HCT116 (cell line): ENCODE results near the gene KRTCAP2. TPM values are rescaled to one million over a fixed set of nuclear protein-coding genes. Genes with fewer than 3 reads are reported as not detected.

Experiments used
- ATAC-seq: fragments of 200-7000 bp; cut with Tn5 transposase; 2 replicates; pipeline ENCODE4 v1.9.1; 2020; ENCODE audit warnings: mild to moderate bottlenecking, moderate library complexity
- BruUV-seq: library from RNA; stranded (reverse); fragments of 400-500 nt; replicated peaks from 2 replicates; lab custom pipeline; 2021; lab: Mats Ljungman, UMichigan
- CTCF ChIA-PET: fragments of 300-600 bp; sonication (Branson Sonifier 250); formaldehyde crosslinking; loops from one replicate; lab custom pipeline; 2021; ENCODE audit warnings: antibody characterized with exemption; lab: Charles Lee
- POLR2A ChIA-PET: fragments of 300-600, 350-600 bp; sonication (Branson Sonifier 250); formaldehyde crosslinking; loops from one replicate; lab custom pipeline; 2021; ENCODE audit warnings: antibody characterized with exemption; lab: Charles Lee
- RAD21 ChIA-PET, 2 experiments: fragments of 300-600 bp; sonication (Branson Sonifier 250); formaldehyde crosslinking; loops; one replicate each; lab custom pipeline; 2023; ENCODE audit warnings: low total read pairs in 2 of 2; ENCODE audit not compliant: uncharacterized antibody in 2 of 2, unreplicated experiment in 2 of 2, low non-redundant PET in 1 of 2; lab: Charles Lee
- DNase-seq: peaks from one replicate; pipeline ENCODE4 v3.0.0-alpha.2; 2010; ENCODE audit warnings: low read depth, low spot score
- H2AFZ ChIP-seq: fragments of 200-600 bp; shearing (Covaris generic), sonication (generic); 2 replicates; pipeline ENCODE4 v1.6.1; 2017; ENCODE audit warnings: low read depth, mixed run types, mixed read lengths, antibody characterized with exemption, low read length; ENCODE audit not compliant: poor library complexity, severe bottlenecking
- H3K27ac ChIP-seq: 2 replicates; pipeline ENCODE4 v1.5.1; 2012; ENCODE audit warnings: low read depth, low read length
- H3K27me3 ChIP-seq: fragments of 200-600 bp; sonication (generic); 2 replicates; pipeline ENCODE4 v1.6.1; 2016; ENCODE audit warnings: mixed run types, low read length, mixed read lengths; ENCODE audit not compliant: insufficient read depth
- H3K36me3 ChIP-seq, 2 experiments: fragments of 200-500 bp in 1 of 2; fragments of 200-600 bp in 1 of 2; sonication (Bioruptor generic) in 1 of 2; sonication (generic) in 1 of 2; 2 replicates each; pipeline versions ENCODE4 v1.5.1 to v1.6.1; 2014 to 2016; ENCODE audit warnings: low read length in 2 of 2, inconsistent platforms in 1 of 2, mixed read lengths in 1 of 2, mixed run types in 1 of 2; ENCODE audit not compliant: insufficient read depth in 2 of 2, control insufficient read depth in 1 of 2
- H3K4me1 ChIP-seq, 2 experiments: fragments of 200-600 bp in 1 of 2; sonication (generic) in 1 of 2; 2 replicates each; pipeline versions ENCODE4 v1.5.1 to v1.6.1; 2012 to 2017; ENCODE audit warnings: low read length in 2 of 2, inconsistent platforms in 1 of 2, mild to moderate bottlenecking in 1 of 2, mixed read lengths in 1 of 2, mixed run types in 1 of 2, moderate library complexity in 1 of 2; ENCODE audit not compliant: insufficient read depth in 2 of 2, control insufficient read depth in 1 of 2
- H3K4me2 ChIP-seq: fragments of 200-600 bp; sonication (generic); 2 replicates; pipeline ENCODE4 v1.6.1; 2017; ENCODE audit warnings: mixed run types, low read length, mixed read lengths
- H3K4me3 ChIP-seq, 2 experiments: fragments of 200-600 bp in 1 of 2; sonication (generic) in 1 of 2; replicated peaks in 1 of 2; 2 replicates each; pipeline ENCODE4 v1.5.1; 2011 to 2016; ENCODE audit warnings: low read length in 2 of 2, control low read depth in 1 of 2, low read depth in 1 of 2, mild to moderate bottlenecking in 1 of 2, mixed read lengths in 1 of 2, mixed run types in 1 of 2
- H3K79me2 ChIP-seq: fragments of 200-600 bp; sonication (generic); 2 replicates; pipeline ENCODE4 v1.6.1; 2017; ENCODE audit warnings: mild to moderate bottlenecking, mixed run types, low read length, moderate library complexity, mixed read lengths; ENCODE audit not compliant: insufficient read depth
- H3K9ac ChIP-seq: fragments of 200-600 bp; sonication (generic); 2 replicates; pipeline ENCODE4 v1.6.1; 2016; ENCODE audit warnings: low read length, mixed read lengths
- H3K9me2 ChIP-seq: fragments of 200-600 bp; sonication (generic), shearing (Covaris generic); 2 replicates; pipeline ENCODE4 v1.6.1; 2017; ENCODE audit warnings: mixed run types, mild to moderate bottlenecking, moderate library complexity; ENCODE audit not compliant: insufficient read depth
- H3K9me3 ChIP-seq, 2 experiments: fragments of 200-500 bp in 1 of 2; fragments of 200-600 bp in 1 of 2; sonication (Bioruptor generic) in 1 of 2; sonication (generic) in 1 of 2; 2 replicates each; pipeline ENCODE4 v1.6.1; 2014 to 2017; ENCODE audit warnings: low read length in 2 of 2, mixed read lengths in 2 of 2, inconsistent platforms in 1 of 2, low read depth in 1 of 2, mild to moderate bottlenecking in 1 of 2, mixed run types in 1 of 2, moderate library complexity in 1 of 2; ENCODE audit not compliant: control insufficient read depth in 1 of 2, insufficient read depth in 1 of 2
- H4K20me1 ChIP-seq: fragments of 200-600 bp; sonication (generic), shearing (Covaris generic); 2 replicates; pipeline ENCODE4 v1.6.1; 2017; ENCODE audit warnings: mixed run types, mild to moderate bottlenecking, moderate library complexity; ENCODE audit not compliant: insufficient read depth
- ATF3 ChIP-seq: IDR thresholded peaks from 2 replicates; pipeline ENCODE4 v1.6.1; 2012
- EGR1 ChIP-seq: IDR thresholded peaks from 2 replicates; pipeline ENCODE4 v1.6.1; 2012; ENCODE audit warnings: low read depth
- ELF1 ChIP-seq: IDR thresholded peaks from 2 replicates; pipeline ENCODE4 v1.6.1; 2012; ENCODE audit warnings: low read depth, borderline replicate concordance
- EZH2 ChIP-seq: fragments of 200-600 bp; sonication (generic); IDR thresholded peaks from 2 replicates; pipeline ENCODE4 v1.6.1; 2017; ENCODE audit warnings: antibody characterized with exemption, mixed run types
- EZH2phosphoT487 ChIP-seq: fragments of 200-600 bp; IDR thresholded peaks from 2 replicates; pipeline ENCODE4 v1.6.1; 2018; ENCODE audit warnings: antibody characterized with exemption, borderline replicate concordance
- FOSL1 ChIP-seq: IDR thresholded peaks from 2 replicates; pipeline ENCODE4 v1.6.1; 2012; ENCODE audit warnings: low read depth
- JUND ChIP-seq: IDR thresholded peaks from 2 replicates; pipeline ENCODE4 v1.6.1; 2012
- POLR2A ChIP-seq: IDR thresholded peaks from 2 replicates; pipeline ENCODE4 v1.7.0; 2011; ENCODE audit warnings: borderline replicate concordance; ENCODE audit not compliant: insufficient read depth, insufficient read length; ENCODE audit errors: extremely low read depth
- POLR2AphosphoS5 ChIP-seq: IDR thresholded peaks from 2 replicates; pipeline ENCODE4 v1.6.1; 2011; ENCODE audit warnings: mild to moderate bottlenecking, low read depth, low read length, moderate library complexity
- REST ChIP-seq: IDR thresholded peaks from 2 replicates; pipeline ENCODE4 v1.6.1; 2012; ENCODE audit warnings: low read depth
- SP1 ChIP-seq: IDR thresholded peaks from 2 replicates; pipeline ENCODE4 v1.6.1; 2012; ENCODE audit warnings: low read depth
- SRF ChIP-seq: IDR thresholded peaks from 2 replicates; pipeline ENCODE4 v1.6.1; 2012; ENCODE audit warnings: low read depth
- TCF7L2 ChIP-seq: IDR thresholded peaks from 2 replicates; pipeline ENCODE4 v1.7.0; 2011; ENCODE audit warnings: borderline replicate concordance, inconsistent platforms; ENCODE audit not compliant: insufficient read depth, insufficient read length; ENCODE audit errors: extremely low read depth
- YY1 ChIP-seq: IDR thresholded peaks from 2 replicates; pipeline ENCODE4 v1.6.1; 2011; ENCODE audit warnings: low read length, low read depth, moderate library complexity, mild to moderate bottlenecking; ENCODE audit not compliant: insufficient replicate concordance; ENCODE audit errors: extremely low read depth
- ZBTB33 ChIP-seq: IDR thresholded peaks from 2 replicates; pipeline ENCODE4 v1.6.1; 2011; ENCODE audit warnings: mild to moderate bottlenecking, low read length, moderate library complexity; ENCODE audit not compliant: insufficient replicate concordance; ENCODE audit errors: extremely low read depth
- ZFX ChIP-seq: fragments of 450-650 bp; IDR thresholded peaks from 2 replicates; pipeline ENCODE4 v1.6.1; 2017
- intact Hi-C: fragments of 100-400 bp; cut with micrococcal nuclease; formaldehyde crosslinking; loops from 2 replicates; pipeline ENCODE4 v1.10.0; 2022
- total RNA-seq: library from RNA; stranded (reverse); gene quantifications from one replicate; pipeline ENCODE4 v1.2.1, GENCODE V29; 2021; ENCODE audit not compliant: unreplicated experiment

The KRTCAP2 gene
- total RNA-seq, 1 experiment from 2014 or later, result 143 TPM

- Histone ChIP-seq H3K27ac (no peak overlapping the region), H2AFZ (no peak overlapping the region), H3K4me3 (no peak overlapping the region), H4K20me1 (no peaks in the 10 kb centered on the region), H3K4me1 (peaks cover 12 to 14% of the 10 kb centered on the region in 2 experiments), H3K9me2 (no peaks in the 10 kb centered on the region), H3K9ac (no peak overlapping the region), H3K79me2 (no peaks in the 10 kb centered on the region), H3K36me3 (peaks cover 3 to 8% of the 10 kb centered on the region in 2 experiments; a peak in 2 of 4 replicates), H3K4me2 (no peak overlapping the region), H3K27me3 (no peaks in the 10 kb centered on the region), H3K9me3 (no peaks in the 10 kb centered on the region)
- DNase-seq (no peak), ATAC-seq (no peak)
- POLR2A ChIA-PET, result no interaction called here
- TF ChIP-seq POLR2AphosphoS5 (no peak), SP1 (no peak), EZH2 (no peak), ZFX (no peak), ZBTB33 (no peak), JUND (no peak), ELF1 (no peak), POLR2A (no peak), ATF3 (no peak), REST (no peak), SRF (no peak), FOSL1 (no peak), EGR1 (no peak), TCF7L2 (no peak), EZH2phosphoT487 (no peak), YY1 (no peak)
- no TSS peak for BruUV-seq
- CTCF ChIA-PET, result interaction anchor here (1.2 kb wide), 1 partner anchor 10 kb away, joined by 3 read pairs; no protein-coding TSS in a partner anchor
- RAD21 ChIA-PET, result no interaction called here
- intact Hi-C loops, result no loop called here
Measured at GRCh38 chr1:155202731-155203515, 29.8 kb upstream of the KRTCAP2 start.
